IPS-18a (cell line): ENCODE measurements around the gene CLPTM1.
A peak's percentile ranks its signal among the peaks of the same experiment; 100 is the strongest.
"Not testable (repeated sequence)": the region's sequence is repeated elsewhere in the genome, so short reads cannot be mapped to it uniquely, and the experiment has no call there.

Source experiments
- H3K27ac ChIP-seq: one replicate; pipeline ENCODE4 v1.5.1; 2013; ENCODE audit warnings: low read length
- H3K27me3 ChIP-seq: one replicate; pipeline ENCODE4 v1.6.1; 2013; ENCODE audit warnings: mild to moderate bottlenecking, low read length; ENCODE audit not compliant: control insufficient read depth, insufficient read depth
- H3K36me3 ChIP-seq: one replicate; pipeline ENCODE4 v1.6.1; 2013; ENCODE audit warnings: low read depth, low read length; ENCODE audit not compliant: control insufficient read depth
- H3K4me1 ChIP-seq: one replicate; pipeline ENCODE4 v1.6.1; 2013; ENCODE audit warnings: low read depth, low read length; ENCODE audit not compliant: control insufficient read depth
- H3K4me3 ChIP-seq: one replicate; pipeline ENCODE4 v1.5.1; 2013; ENCODE audit warnings: low read length
- H3K9ac ChIP-seq: one replicate; pipeline ENCODE4 v1.6.1; 2013; ENCODE audit warnings: mild to moderate bottlenecking, low read length, moderate library complexity
- H3K9me3 ChIP-seq: one replicate; pipeline ENCODE4 v1.6.1; 2013; ENCODE audit warnings: low read depth, low read length; ENCODE audit not compliant: control insufficient read depth

The CLPTM1 gene

DNA sequence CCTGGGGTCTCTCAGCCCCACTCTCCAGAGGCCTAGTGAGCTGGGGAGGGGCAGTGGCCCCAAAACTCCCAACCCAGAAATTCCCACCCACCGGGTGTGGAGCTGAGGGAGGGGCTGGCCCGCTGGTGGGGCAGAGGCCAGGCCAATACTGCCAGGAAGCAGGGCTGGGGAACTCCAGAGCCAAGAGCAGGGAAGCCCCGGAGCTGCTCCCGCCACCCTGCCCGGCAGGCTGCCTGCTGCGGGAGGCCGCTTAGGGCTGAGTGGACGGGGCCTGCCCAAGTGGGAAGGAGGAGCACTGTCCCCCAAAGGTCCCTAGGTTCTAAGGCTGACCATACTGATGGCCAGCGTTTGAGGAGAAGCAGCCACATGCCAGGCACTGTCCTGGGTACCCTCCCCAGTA lies 33.1 kb downstream of the CLPTM1 start:
- Histone ChIP-seq H3K9ac (no peak overlapping the region), H3K4me1 (no peaks in the 10 kb centered on the region), H3K4me3 (no peak overlapping the region), H3K36me3 (peaks cover 43% of the 10 kb centered on the region), H3K27ac (no peak overlapping the region), H3K27me3 (no peaks in the 10 kb centered on the region), H3K9me3 (no peaks in the 10 kb centered on the region)

DNA sequence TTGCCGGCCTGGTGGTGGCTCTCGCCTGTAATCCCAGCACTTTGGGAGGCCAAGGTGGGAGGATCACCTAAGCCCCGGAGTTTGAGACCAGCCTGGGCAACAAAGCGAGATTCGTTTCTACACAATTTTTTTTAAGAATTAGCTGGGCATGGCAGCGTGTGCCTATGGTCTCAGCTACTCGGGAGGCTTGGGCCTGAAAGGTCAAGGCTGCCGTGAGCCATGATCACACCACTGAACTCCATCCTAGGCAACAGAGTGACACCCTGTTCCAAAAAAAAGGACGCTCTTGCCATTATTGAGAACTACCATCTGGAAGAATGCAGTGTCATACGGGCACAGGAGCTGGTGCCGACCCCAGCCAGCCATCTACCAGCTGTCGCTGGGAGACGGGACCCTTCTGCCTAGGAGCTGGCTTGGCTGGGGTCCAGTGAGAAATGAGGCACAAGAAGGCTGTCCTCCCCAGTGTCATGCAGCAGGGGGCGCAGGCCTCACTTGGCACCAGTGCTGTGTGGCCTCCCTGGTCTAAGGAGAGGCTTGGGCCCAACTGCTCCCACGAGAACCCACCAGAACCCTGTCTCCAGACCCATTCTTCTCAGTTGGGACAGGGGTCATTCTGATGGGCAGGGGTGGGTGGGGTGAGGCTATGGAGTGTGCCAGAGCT lies 33.8 kb downstream of the CLPTM1 start:
- no peak overlapping the region for H3K4me3 ChIP-seq
- no peaks in the 10 kb centered on the region for H3K9me3 ChIP-seq
- no peaks in the 10 kb centered on the region for H3K4me1 ChIP-seq
- peaks cover 43% of the 10 kb centered on the region for H3K36me3 ChIP-seq
- no peaks in the 10 kb centered on the region for H3K27me3 ChIP-seq
- H3K9ac ChIP-seq = no peak overlapping the region
- no peak overlapping the region for H3K27ac ChIP-seq

- H3K36me3 ChIP-seq = peaks cover 31% of the 10 kb centered on the region
- no peak overlapping the region for H3K27ac ChIP-seq
Observed at GRCh38 chr19:44990459-44990858, 35.3 kb downstream of the CLPTM1 start.

GRCh38 chr19:44990966-44991365 lies 35.8 kb downstream of the CLPTM1 start:
- no peak overlapping the region for H3K9ac ChIP-seq
- peaks cover 29% of the 10 kb centered on the region for H3K36me3 ChIP-seq

More at GRCh38 chr19:44990459-44990858, 35.3 kb downstream of the CLPTM1 start:
- H3K4me3 ChIP-seq = no peak overlapping the region
- H3K27me3 ChIP-seq = no peaks in the 10 kb centered on the region
- no peaks in the 10 kb centered on the region for H3K9me3 ChIP-seq
- no peak overlapping the region for H3K9ac ChIP-seq
- H3K4me1 ChIP-seq = no peaks in the 10 kb centered on the region

GRCh38 chr19:44992336-44993163 lies 37.4 kb downstream of the CLPTM1 start:
- Histone ChIP-seq H3K4me1 (no peaks in the 10 kb centered on the region), H3K27ac (no peak overlapping the region), H3K4me3 (no peak overlapping the region), H3K9me3 (no peaks in the 10 kb centered on the region), H3K27me3 (no peaks in the 10 kb centered on the region), H3K36me3 (peaks cover 21% of the 10 kb centered on the region), H3K9ac (no peak overlapping the region)

More at GRCh38 chr19:44990966-44991365, 35.8 kb downstream of the CLPTM1 start:
- Histone ChIP-seq H3K4me1 (no peaks in the 10 kb centered on the region), H3K27ac (no peak overlapping the region), H3K27me3 (no peaks in the 10 kb centered on the region), H3K4me3 (no peak overlapping the region), H3K9me3 (no peaks in the 10 kb centered on the region)

DNA sequence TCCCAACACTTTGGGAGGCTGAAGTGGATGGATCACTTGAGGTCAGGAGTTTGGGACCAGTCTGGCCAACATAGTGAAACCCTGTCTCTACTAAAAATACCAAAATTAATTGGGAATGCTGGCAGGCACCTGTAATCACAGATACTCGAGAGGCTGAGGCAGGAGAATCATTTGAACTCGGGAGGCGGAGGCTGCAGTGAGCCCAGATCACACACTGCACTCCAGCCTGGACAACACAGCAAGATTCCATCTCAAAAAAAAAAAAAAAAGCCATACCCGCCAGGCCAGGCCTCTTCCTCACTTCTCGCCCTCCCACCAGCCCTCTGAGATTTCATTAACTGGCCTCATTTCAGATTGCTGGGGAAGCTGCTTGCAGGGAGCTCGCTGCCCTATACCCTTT lies 38.3 kb downstream of the CLPTM1 start:
- Histone ChIP-seq H3K9me3 (no peaks in the 10 kb centered on the region), H3K27me3 (no peaks in the 10 kb centered on the region), H3K9ac (no peak overlapping the region), H3K4me1 (no peaks in the 10 kb centered on the region), H3K36me3 (peaks cover 16% of the 10 kb centered on the region), H3K4me3 (no peak overlapping the region), H3K27ac (no peak overlapping the region)

- no peaks in the 10 kb centered on the region for H3K27me3 ChIP-seq
- H3K4me1 ChIP-seq = no peaks in the 10 kb centered on the region
- peaks cover 16% of the 10 kb centered on the region for H3K36me3 ChIP-seq
- no peak overlapping the region for H3K9ac ChIP-seq
- no peak overlapping the region for H3K27ac ChIP-seq
- no peak overlapping the region for H3K4me3 ChIP-seq
- H3K9me3 ChIP-seq = no peaks in the 10 kb centered on the region
Observed at GRCh38 chr19:44993926-44994537, 38.9 kb downstream of the CLPTM1 start.

DNA sequence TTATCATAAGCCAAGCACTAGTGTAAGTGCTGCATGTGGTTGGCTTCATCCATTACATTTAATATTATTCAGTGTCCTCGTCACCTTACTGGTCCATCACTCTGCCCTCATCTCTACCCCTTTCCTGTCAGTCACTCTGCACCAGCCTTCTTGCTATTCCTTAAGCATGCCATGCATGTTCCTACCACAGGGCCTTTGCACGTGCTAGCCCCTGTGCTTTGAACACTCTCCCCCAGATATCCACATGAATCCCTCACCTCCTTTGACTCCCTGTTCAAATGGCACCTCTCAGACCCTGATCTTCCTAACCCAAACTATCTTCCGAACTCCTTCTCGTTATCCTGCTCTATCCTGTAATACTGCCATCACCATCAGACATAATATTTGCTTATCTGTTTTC lies 42.8 kb downstream of the CLPTM1 start:
- H3K4me1 ChIP-seq = no peaks in the 10 kb centered on the region

DNA sequence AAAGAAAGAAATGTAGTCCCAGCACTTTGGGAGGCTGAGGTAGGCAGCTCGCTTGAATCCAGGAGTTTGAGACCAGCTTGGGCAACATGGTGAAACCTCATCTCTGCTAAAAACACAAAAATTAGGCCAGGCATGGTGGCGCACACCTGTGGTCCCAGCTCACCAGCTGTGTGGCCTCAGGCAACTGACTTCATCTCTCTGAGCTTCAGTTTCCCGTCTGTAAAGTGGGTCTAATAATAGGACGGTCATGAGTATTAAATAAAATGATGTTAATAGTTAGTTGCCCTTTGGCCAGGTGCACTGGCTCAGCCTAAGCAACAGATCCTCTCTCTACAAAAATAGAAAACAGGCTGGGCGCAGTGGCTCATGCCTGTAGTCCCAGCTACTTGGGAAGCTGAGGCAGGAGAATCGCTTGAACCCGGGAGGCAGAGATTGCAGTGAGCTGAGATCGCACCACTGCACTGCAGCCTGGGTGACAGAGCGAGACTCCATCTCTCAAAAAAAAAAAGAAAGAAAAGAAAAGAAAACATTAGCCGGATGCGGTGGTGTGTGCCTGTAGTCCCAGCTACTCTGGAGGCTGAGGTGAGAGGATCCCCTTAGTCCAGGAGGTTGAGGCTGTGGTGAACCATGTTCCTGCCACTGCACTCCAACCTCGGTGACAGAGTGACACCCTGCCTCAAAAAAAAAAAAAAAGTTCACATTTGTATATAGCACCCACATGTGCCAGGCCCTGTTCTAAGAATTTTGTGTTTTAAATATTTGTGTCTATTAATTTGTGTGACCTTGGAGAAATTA lies 44.1 kb downstream of the CLPTM1 start:
- not testable (repeated sequence) for H3K4me1 ChIP-seq, H3K4me3 ChIP-seq, H3K9ac ChIP-seq, H3K36me3 ChIP-seq, H3K9me3 ChIP-seq, H3K27ac ChIP-seq, H3K27me3 ChIP-seq

More for the DNA sequence above, 42.8 kb downstream of the CLPTM1 start:
- H3K27ac ChIP-seq = no peak overlapping the region
- H3K27me3 ChIP-seq = no peaks in the 10 kb centered on the region
- no peaks in the 10 kb centered on the region for H3K9me3 ChIP-seq
- no peak overlapping the region for H3K9ac ChIP-seq
- H3K36me3 ChIP-seq = no peaks in the 10 kb centered on the region
- no peak overlapping the region for H3K4me3 ChIP-seq

- H3K4me3 ChIP-seq, H3K36me3 ChIP-seq, H3K9ac ChIP-seq, H3K9me3 ChIP-seq, H3K27ac ChIP-seq, H3K27me3 ChIP-seq, H3K4me1 ChIP-seq: not testable (repeated sequence)
Observed at GRCh38 chr19:45000665-45001064, 45.5 kb downstream of the CLPTM1 start.

GRCh38 chr19:45001087-45001739 lies 46.0 kb downstream of the CLPTM1 start, which contains the start of gene RELB:
Gene RELB, plus strand, starts transcription at chr19:45001464. Its CDS starts 116 bp downstream, at chr19:45001580.
- Histone ChIP-seq H3K27ac (peak within 1 kb of the TSS; percentile 71), H3K4me3 (peak within 1 kb of the TSS; percentile 80), H3K9ac (peak within 1 kb of the TSS; percentile 85), H3K36me3 (no peaks in the 10 kb centered on the region), H3K27me3 (no peaks in the 10 kb centered on the region), H3K4me1 (no peaks in the 10 kb centered on the region), H3K9me3 (no peaks in the 10 kb centered on the region)
